WTC11 (cell line): Measurements from ENCODE around the gene SLITRK6. TPM values are rescaled to one million over a fixed set of nuclear protein-coding genes. Genes with fewer than 3 reads are reported as not detected.

Experiments
- ATAC-seq: fragments of 200-7000 bp; cut with Tn5 transposase; 2 replicates; pipeline ENCODE4 v1.10.0; 2021; ENCODE audit warnings: mild to moderate bottlenecking, moderate library complexity
- CTCF ChIA-PET: fragments of 300-600 bp; sonication (Branson Sonifier 250); formaldehyde crosslinking; loops from one replicate; lab custom pipeline; 2021; ENCODE audit warnings: antibody characterized with exemption; lab: Charles Lee
- POLR2A ChIA-PET: fragments of 350-600 bp; sonication (Branson Sonifier 250); formaldehyde crosslinking; loops from one replicate; lab custom pipeline; 2021; ENCODE audit warnings: antibody characterized with exemption; lab: Charles Lee
- DNase-seq: peaks from one replicate; pipeline ENCODE4 v3.0.0; 2021; ENCODE audit warnings: low spot score
- H3K27ac Mint-ChIP-seq: 2 replicates; pipeline ENCODE4 v1.8.0; 2021; ENCODE audit warnings: mixed read lengths
- H3K27me3 Mint-ChIP-seq: 2 replicates; pipeline ENCODE4 v1.8.0; 2021; ENCODE audit warnings: low read depth, mild to moderate bottlenecking, moderate library complexity, mixed read lengths
- H3K36me3 Mint-ChIP-seq: 2 replicates; pipeline ENCODE4 v1.8.0; 2021; ENCODE audit warnings: mixed read lengths
- H3K4me1 Mint-ChIP-seq: 2 replicates; pipeline ENCODE4 v1.8.0; 2022; ENCODE audit warnings: mixed read lengths
- H3K4me3 Mint-ChIP-seq: 2 replicates; pipeline ENCODE4 v1.8.0; 2021; ENCODE audit warnings: mild to moderate bottlenecking, moderate library complexity, mixed read lengths
- H3K9me3 Mint-ChIP-seq: 2 replicates; pipeline ENCODE4 v1.8.0; 2021; ENCODE audit warnings: mixed read lengths
- ATF1 ChIP-seq: sonication (generic); formaldehyde crosslinking; IDR thresholded peaks from 2 replicates; pipeline ENCODE4 v1.8.1; 2023; ENCODE audit warnings: mild to moderate bottlenecking, moderate library complexity, missing genetic modification reagents
- ATF2 ChIP-seq: sonication (generic); formaldehyde crosslinking; IDR thresholded peaks from 2 replicates; pipeline ENCODE4 v1.8.1; 2022; ENCODE audit warnings: low read depth, missing genetic modification reagents, borderline replicate concordance
- FOXP4 ChIP-seq: sonication (generic); formaldehyde crosslinking; IDR thresholded peaks from 2 replicates; pipeline ENCODE4 v1.8.0; 2022; ENCODE audit warnings: mild to moderate bottlenecking, missing genetic modification reagents
- IRF2 ChIP-seq: sonication (generic); formaldehyde crosslinking; IDR thresholded peaks from 2 replicates; pipeline ENCODE4 v1.8.0; 2022; ENCODE audit warnings: low read depth, missing genetic modification reagents, borderline replicate concordance
- JUN ChIP-seq: sonication (generic); formaldehyde crosslinking; IDR thresholded peaks from 2 replicates; pipeline ENCODE4 v1.8.0; 2023; ENCODE audit warnings: mild to moderate bottlenecking, missing genetic modification reagents
- MXD4 ChIP-seq: fragments of 250-450 bp; sonication (Bioruptor Pico); IDR thresholded peaks from 2 replicates; pipeline ENCODE4 v1.8.0; 2021; ENCODE audit warnings: mild to moderate bottlenecking, moderate library complexity, borderline replicate concordance
- MYBL2 ChIP-seq: sonication (generic); formaldehyde crosslinking; IDR thresholded peaks from 2 replicates; pipeline ENCODE4 v1.8.1; 2023; ENCODE audit warnings: mild to moderate bottlenecking, moderate library complexity, missing genetic modification reagents
- NFYB ChIP-seq: sonication (generic); formaldehyde crosslinking; conservative IDR thresholded peaks from 2 replicates; pipeline ENCODE4 v1.8.0; 2022; ENCODE audit warnings: low read depth, missing genetic modification reagents
- NR1H2 ChIP-seq: sonication (generic); formaldehyde crosslinking; IDR thresholded peaks from 2 replicates; pipeline ENCODE4 v1.9.0; 2021; ENCODE audit warnings: mild to moderate bottlenecking, moderate library complexity, missing genetic modification reagents
- OVOL2 ChIP-seq: fragments of 250-450 bp; sonication (Bioruptor Pico); IDR thresholded peaks from 2 replicates; pipeline ENCODE4 v1.9.0; 2021; ENCODE audit warnings: mild to moderate bottlenecking, borderline replicate concordance
- TEAD1 ChIP-seq: sonication (generic); formaldehyde crosslinking; IDR thresholded peaks from 2 replicates; pipeline ENCODE4 v1.8.0; 2022; ENCODE audit warnings: mild to moderate bottlenecking, missing genetic modification reagents
- TEAD4 ChIP-seq: sonication (generic); formaldehyde crosslinking; IDR thresholded peaks from 2 replicates; pipeline ENCODE4 v1.8.0; 2022; ENCODE audit warnings: mild to moderate bottlenecking, missing genetic modification reagents
- ZBTB43 ChIP-seq: sonication (generic); formaldehyde crosslinking; IDR thresholded peaks from 2 replicates; pipeline ENCODE4 v1.8.1; 2023; ENCODE audit warnings: mild to moderate bottlenecking, missing genetic modification reagents
- ZNF138 ChIP-seq: sonication (generic); formaldehyde crosslinking; conservative IDR thresholded peaks from 2 replicates; pipeline ENCODE4 v1.8.1; 2022; ENCODE audit warnings: mild to moderate bottlenecking, moderate library complexity, missing genetic modification reagents
- ZNF263 ChIP-seq: sonication (generic); formaldehyde crosslinking; IDR thresholded peaks from 2 replicates; pipeline ENCODE4 v1.8.1; 2022; ENCODE audit warnings: low read depth, mild to moderate bottlenecking, moderate library complexity, missing genetic modification reagents
- ZNF512 ChIP-seq: sonication (generic); formaldehyde crosslinking; IDR thresholded peaks from 2 replicates; pipeline ENCODE4 v1.8.1; 2022; ENCODE audit warnings: missing genetic modification reagents, borderline replicate concordance
- ZNF532 ChIP-seq: fragments of 250-450 bp; sonication (Bioruptor Pico); IDR thresholded peaks from 2 replicates; pipeline ENCODE4 v1.9.0; 2021; ENCODE audit warnings: mild to moderate bottlenecking, borderline replicate concordance
- total RNA-seq: library from RNA; stranded (reverse); gene quantifications from 3 replicates; pipeline ENCODE4 v1.2.3, GENCODE V29; 2021

Gene SLITRK6
- total RNA-seq, 1 experiment from 2014 or later: 0.04 TPM

GRCh38 chr13:85819513-85819912, 20.3 kb upstream of the SLITRK6 start:
- POLR2A ChIA-PET: no interaction called here
- no peak overlapping the region for H3K4me3 Mint-ChIP-seq
- CTCF ChIA-PET: interaction anchor here (1.4 kb wide), 1 partner anchor 8 kb away, joined by 5 read pairs; no protein-coding TSS in a partner anchor
- H3K36me3 Mint-ChIP-seq: no peaks in the 10 kb centered on the region
- H3K27me3 Mint-ChIP-seq: 0 out of 2 replicates have a peak, but pooled peaks cover 3% of the 10 kb centered on the region
- H3K27ac Mint-ChIP-seq: no peak overlapping the region
- no peaks in the 10 kb centered on the region for H3K4me1 Mint-ChIP-seq
- TF ChIP-seq NR1H2 (CRISPR knock-in tag) (no peak), ZBTB43 (CRISPR knock-in tag) (no peak), FOXP4 (CRISPR knock-in tag) (no peak), TEAD1 (CRISPR knock-in tag) (no peak), ATF2 (CRISPR knock-in tag) (no peak), OVOL2 (no peak), IRF2 (no peak), ZNF532 (CRISPR knock-in tag) (no peak), ZNF263 (CRISPR knock-in tag) (no peak), NFYB (no peak), MYBL2 (CRISPR knock-in tag) (no peak), ZNF512 (CRISPR knock-in tag) (no peak), ATF1 (CRISPR knock-in tag) (no peak), TEAD4 (CRISPR knock-in tag) (no peak), MXD4 (CRISPR knock-in tag) (no peak), JUN (CRISPR knock-in tag) (no peak), ZNF138 (CRISPR knock-in tag) (no peak)
- ATAC-seq (no peak), DNase-seq (no peak)
- peaks cover 4% of the 10 kb centered on the region for H3K9me3 Mint-ChIP-seq
